Measurements from ENCODE around the gene PRSS22.
"Not testable (repeated sequence)": the region's sequence is repeated elsewhere in the genome, so short reads cannot be mapped to it uniquely, and the experiment has no call there.

PRSS22 gene, protein sequence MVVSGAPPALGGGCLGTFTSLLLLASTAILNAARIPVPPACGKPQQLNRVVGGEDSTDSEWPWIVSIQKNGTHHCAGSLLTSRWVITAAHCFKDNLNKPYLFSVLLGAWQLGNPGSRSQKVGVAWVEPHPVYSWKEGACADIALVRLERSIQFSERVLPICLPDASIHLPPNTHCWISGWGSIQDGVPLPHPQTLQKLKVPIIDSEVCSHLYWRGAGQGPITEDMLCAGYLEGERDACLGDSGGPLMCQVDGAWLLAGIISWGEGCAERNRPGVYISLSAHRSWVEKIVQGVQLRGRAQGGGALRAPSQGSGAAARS

DNA sequence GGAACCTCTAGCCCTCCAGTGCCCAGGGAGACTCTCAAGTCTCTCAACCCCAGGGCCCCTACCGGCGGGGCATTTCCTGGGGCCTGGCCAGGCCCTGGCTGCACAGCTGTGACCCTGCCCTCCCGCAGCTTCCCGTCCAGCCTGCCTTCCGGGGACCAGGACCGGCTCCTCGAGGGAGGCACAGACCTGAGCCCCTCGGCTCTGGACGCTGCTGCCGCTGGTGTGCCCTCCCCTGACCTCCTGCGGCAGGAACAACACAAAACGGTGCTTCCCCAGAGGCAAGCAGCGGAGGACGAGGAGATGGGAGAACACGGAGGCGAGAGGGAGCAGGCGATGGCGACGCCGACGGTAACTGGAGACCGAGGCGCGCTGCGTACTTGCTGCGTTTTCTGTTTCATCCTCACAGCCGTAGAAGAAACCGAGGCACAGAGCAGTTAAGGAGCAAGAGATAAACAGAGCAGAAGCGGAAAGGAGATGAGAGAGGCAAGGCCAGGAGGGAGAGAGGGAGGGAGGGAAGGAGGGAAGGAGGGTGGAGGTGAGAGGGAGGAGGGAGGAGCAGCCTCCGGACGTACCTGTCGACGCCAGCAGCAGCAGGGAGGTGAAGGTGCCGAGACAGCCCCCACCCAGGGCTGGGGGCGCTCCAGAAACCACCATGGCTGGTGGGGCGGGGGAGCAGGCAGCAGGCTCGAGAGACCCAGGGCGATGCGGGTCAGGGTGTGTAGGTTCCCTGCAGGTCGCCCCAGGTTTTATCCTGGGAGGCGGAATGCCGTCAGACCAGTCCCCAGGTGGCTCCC lies at the start of gene PRSS22:
PRSS22 (minus strand) TSS at position 720 of the 794 bp plus-strand sequence; CDS start at position 654, 66 bp downstream.
- TF ChIP-seq, protein P1, sequence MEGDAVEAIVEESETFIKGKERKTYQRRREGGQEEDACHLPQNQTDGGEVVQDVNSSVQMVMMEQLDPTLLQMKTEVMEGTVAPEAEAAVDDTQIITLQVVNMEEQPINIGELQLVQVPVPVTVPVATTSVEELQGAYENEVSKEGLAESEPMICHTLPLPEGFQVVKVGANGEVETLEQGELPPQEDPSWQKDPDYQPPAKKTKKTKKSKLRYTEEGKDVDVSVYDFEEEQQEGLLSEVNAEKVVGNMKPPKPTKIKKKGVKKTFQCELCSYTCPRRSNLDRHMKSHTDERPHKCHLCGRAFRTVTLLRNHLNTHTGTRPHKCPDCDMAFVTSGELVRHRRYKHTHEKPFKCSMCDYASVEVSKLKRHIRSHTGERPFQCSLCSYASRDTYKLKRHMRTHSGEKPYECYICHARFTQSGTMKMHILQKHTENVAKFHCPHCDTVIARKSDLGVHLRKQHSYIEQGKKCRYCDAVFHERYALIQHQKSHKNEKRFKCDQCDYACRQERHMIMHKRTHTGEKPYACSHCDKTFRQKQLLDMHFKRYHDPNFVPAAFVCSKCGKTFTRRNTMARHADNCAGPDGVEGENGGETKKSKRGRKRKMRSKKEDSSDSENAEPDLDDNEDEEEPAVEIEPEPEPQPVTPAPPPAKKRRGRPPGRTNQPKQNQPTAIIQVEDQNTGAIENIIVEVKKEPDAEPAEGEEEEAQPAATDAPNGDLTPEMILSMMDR (IDR thresholded peaks at IDR 0.05; ENCODE audit: unreplicated experiment in 3 of 3), result no peak
- no peaks in the 10 kb centered on the region for H3K36me3 Mint-ChIP-seq (ENCODE audit: low read depth)
- no peak within 1 kb of the TSS for H3K27ac Mint-ChIP-seq
- H3K4me1 Mint-ChIP-seq, result no peaks in the 10 kb centered on the region
- H3K9me3 Mint-ChIP-seq, result peaks cover 14% of the 10 kb centered on the region
- peak within 1 kb of the TSS in 2 of 3 experiments; percentile 50 to 60 for H3K4me3 Mint-ChIP-seq
- peaks cover 66% of the 10 kb centered on the region for H3K27me3 Mint-ChIP-seq (ENCODE audit: low read depth)

DNA sequence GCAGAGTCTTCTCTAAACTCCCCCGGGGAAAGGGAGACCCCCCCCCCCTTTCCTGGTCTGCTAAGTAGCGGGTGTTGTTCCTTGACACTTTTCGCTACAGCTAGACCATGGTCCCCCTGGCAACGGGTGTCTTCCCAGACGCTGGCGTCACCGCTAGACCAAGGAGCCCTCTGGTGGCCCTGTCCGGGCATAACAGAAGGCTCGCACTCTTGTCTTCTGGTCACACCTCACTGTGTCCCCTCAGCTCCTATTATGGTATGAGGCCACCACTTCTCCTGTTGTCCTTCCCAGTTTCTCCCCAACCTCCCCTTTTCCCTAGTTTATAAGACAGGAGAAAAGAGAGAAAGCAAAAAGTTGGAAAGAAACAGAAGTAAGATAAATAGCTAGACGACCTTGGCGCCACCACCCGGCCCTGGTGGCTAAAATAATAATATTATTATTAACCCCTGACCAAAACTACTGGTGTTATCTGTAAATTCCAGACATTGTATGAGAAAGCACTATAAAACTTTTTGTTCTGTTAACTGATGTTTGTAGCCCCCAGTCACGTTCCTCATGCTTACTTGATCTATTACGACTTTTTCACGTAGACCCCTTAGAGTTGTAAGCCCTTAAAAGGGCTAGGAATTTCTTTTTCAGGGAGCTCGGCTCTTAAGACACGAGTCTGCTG lies 49.2 kb upstream of the PRSS22 start:
- Mint-ChIP-seq H3K4me3 (peak overlapping the region; percentile 27 to 65 (median 63)), H3K27ac (peak overlapping the region in 2 of 3 experiments; percentile 13 to 40), H3K4me1 (peaks cover 18% of the 10 kb centered on the region)
- not testable (repeated sequence) for H3K27me3 Mint-ChIP-seq (ENCODE audit: low read depth); H3K9me3 Mint-ChIP-seq; H3K36me3 Mint-ChIP-seq (ENCODE audit: low read depth)
- TF ChIP-seq, protein P1 (IDR thresholded peaks at IDR 0.05; ENCODE audit: unreplicated experiment in 3 of 3), result peak; percentile 56 to 72 (median 62)

DNA sequence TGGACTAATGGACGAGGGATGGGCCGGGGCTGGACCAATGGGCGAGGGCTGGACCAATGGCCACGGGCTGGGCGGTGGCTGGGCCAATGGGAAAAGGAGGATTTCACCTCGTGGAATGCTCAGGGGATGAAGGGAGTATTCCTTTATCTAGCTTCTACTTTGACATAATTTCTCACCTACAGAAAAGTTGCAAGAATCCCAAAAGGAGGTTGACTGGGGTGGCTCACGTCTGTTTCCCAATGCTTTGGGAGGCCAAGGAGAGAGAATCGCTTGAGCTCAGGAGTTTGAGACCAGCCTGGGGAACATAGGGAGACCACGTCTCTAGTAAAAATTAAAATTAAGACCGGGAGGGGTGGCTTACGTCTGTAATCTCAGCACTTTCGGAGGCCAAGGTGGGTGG lies 48.0 kb upstream of the PRSS22 start:
- peak overlapping the region; percentile 28 to 86 (median 84) for H3K27ac Mint-ChIP-seq
- H3K9me3 Mint-ChIP-seq, result no peaks in the 10 kb centered on the region
- TF ChIP-seq, protein P1 (IDR thresholded peaks at IDR 0.05; ENCODE audit: unreplicated experiment in 3 of 3), result no peak
- H3K4me3 Mint-ChIP-seq, result peak overlapping the region; percentile 62 to 99 (median 69)
- peaks cover 5% of the 10 kb centered on the region for H3K27me3 Mint-ChIP-seq (ENCODE audit: low read depth)
- H3K36me3 Mint-ChIP-seq (ENCODE audit: low read depth), result peaks cover 1% of the 10 kb centered on the region
- H3K4me1 Mint-ChIP-seq, result peaks cover 13% of the 10 kb centered on the region

DNA sequence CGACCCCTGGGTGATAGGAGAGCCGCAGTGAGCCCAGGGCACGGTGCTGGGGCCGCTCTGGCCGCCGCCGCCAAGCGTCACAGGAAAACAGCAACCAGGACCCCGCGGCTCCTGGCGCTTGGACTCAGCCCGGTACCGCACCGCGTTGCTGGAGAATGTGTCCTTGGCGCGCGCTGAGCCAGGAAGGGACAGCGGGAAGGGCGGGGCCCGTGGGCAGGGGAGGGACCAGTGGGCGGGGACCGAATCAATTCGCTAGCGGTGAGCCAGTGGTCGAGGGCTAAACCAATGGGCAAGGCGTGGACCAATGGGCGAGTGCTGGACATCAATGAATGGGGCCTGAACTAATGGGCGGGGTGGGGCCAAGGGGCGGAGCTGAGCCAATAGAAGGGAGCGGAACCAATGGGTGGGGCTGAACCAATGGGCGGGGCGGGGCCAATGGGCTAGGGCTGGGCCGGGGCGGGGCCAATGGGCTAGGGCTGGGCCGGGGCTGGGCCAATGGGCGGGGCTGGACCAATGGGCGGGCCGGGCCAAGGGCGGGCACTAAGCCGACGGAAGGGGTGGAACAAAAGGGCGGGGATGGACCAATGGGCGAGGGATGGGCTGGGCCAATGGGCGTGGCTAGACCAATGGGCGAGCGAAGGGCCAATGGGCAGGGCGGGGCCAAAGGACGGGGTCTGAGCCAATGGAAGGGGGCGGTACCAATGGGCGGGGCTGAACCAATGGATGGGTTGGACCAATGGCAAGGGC lies 47.4 kb upstream of the PRSS22 start:
- Mint-ChIP-seq H3K9me3 (no peaks in the 10 kb centered on the region), H3K4me1 (peaks cover 13% of the 10 kb centered on the region), H3K4me3 (peak overlapping the region; percentile 93 to 99 (median 97)), H3K27ac (peak overlapping the region; percentile 28 to 86 (median 84)), H3K27me3 (ENCODE audit: low read depth) (peaks cover 3% of the 10 kb centered on the region), H3K36me3 (ENCODE audit: low read depth) (peaks cover 4% of the 10 kb centered on the region)
- TF ChIP-seq, protein P1 (IDR thresholded peaks at IDR 0.05; ENCODE audit: unreplicated experiment in 3 of 3), result no peak

DNA sequence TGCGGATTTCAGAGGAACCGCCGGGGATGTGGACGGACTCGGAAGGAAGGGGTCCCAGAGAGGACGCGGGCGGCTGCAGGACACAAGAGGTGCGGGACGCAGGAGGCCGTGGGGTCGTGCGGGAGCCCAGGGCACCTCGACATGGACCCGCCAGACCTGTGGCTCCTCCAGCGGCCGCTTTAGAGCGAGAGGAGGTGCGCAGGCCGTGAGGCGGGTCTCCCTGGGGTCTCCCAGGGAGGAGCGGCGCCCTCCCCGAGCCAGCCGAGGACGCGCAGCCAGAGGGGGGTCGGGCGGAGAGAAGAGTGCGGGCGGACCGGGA lies 46.9 kb upstream of the PRSS22 start:
- no peaks in the 10 kb centered on the region for H3K9me3 Mint-ChIP-seq
- peak overlapping the region; percentile 62 to 89 (median 87) for H3K27ac Mint-ChIP-seq
- peak overlapping the region; percentile 93 to 99 (median 97) for H3K4me3 Mint-ChIP-seq
- peaks cover 4% of the 10 kb centered on the region for H3K36me3 Mint-ChIP-seq (ENCODE audit: low read depth)
- no peaks in the 10 kb centered on the region for H3K27me3 Mint-ChIP-seq (ENCODE audit: low read depth)
- peaks cover 13% of the 10 kb centered on the region for H3K4me1 Mint-ChIP-seq
- TF ChIP-seq, protein P1 (IDR thresholded peaks at IDR 0.05; ENCODE audit: unreplicated experiment in 3 of 3), result no peak

All from nephron (organoid).